GM12878 (cell line): ENCODE data around the gene SELE. TPM values are rescaled to one million over a fixed set of nuclear protein-coding genes. Genes with fewer than 3 reads are reported as not detected.

Experiments used
- ATAC-seq: fragments of 200-7000 bp; cut with Tn5 transposase; 3 replicates; pipeline ENCODE4 v1.9.1; 2020; ENCODE audit warnings: mild to moderate bottlenecking, moderate library complexity
- BruUV-seq: library from RNA; stranded (reverse); fragments of 400-500 nt; replicated peaks from 2 replicates; lab custom pipeline; 2021; lab: Mats Ljungman, UMichigan
- CTCF ChIA-PET: fragments of 300-600 bp; sonication (Branson Sonifier 250); formaldehyde crosslinking; extraction: SDS; loops from one replicate; lab custom pipeline; 2021; ENCODE audit warnings: inconsistent platforms; lab: Yijun Ruan, JAX
- POLR2A ChIA-PET: fragments of 350-600 bp; formaldehyde crosslinking; extraction: SDS; loops from one replicate; lab custom pipeline; 2021; ENCODE audit warnings: inconsistent platforms; lab: Charles Lee
- RAD21 ChIA-PET: fragments of 300-600 bp; sonication (Branson Sonifier 250); formaldehyde crosslinking; loops from one replicate; lab custom pipeline; 2023; ENCODE audit warnings: antibody characterized with exemption; ENCODE audit not compliant: unreplicated experiment; lab: Charles Lee
- SMC1A ChIA-PET: fragments of 300-600 bp; sonication (Branson Sonifier 250); formaldehyde crosslinking; loops from one replicate; lab custom pipeline; 2023; ENCODE audit not compliant: unreplicated experiment, uncharacterized antibody; lab: Charles Lee
- DNase-seq: peaks from one replicate; pipeline ENCODE4 v3.0.0-alpha.2; 2011; ENCODE audit warnings: low read depth, low spot score
- FAIRE-seq: peaks from 3 replicates; lab custom pipeline; 2011; peaks lifted over from hg19 to GRCh38; lab: Jason Lieb, UNC
- H2AFZ ChIP-seq: 2 replicates; pipeline ENCODE4 v1.6.0; 2011; ENCODE audit warnings: low read depth, low read length, control low read depth; ENCODE audit not compliant: control insufficient read depth
- H3K27ac ChIP-seq: 2 replicates; pipeline ENCODE4 v1.5.1; 2011; ENCODE audit warnings: control low read depth; ENCODE audit not compliant: control insufficient read depth, insufficient read depth
- H3K27me3 ChIP-seq, 2 experiments: replicated peaks in 1 of 2; 2 replicates each; pipeline versions ENCODE4 v1.6.0 to v1.6.1; 2011; ENCODE audit warnings: low read length in 1 of 2; ENCODE audit not compliant: control insufficient read depth in 2 of 2, insufficient read depth in 2 of 2
- H3K36me3 ChIP-seq, 2 experiments: 2 replicates each; pipeline ENCODE4 v1.5.1; 2011; ENCODE audit warnings: low read length in 1 of 2; ENCODE audit not compliant: control insufficient read depth in 2 of 2, insufficient read depth in 2 of 2
- H3K4me1 ChIP-seq: 2 replicates; pipeline ENCODE4 v1.6.1; 2011; ENCODE audit warnings: mild to moderate bottlenecking, low read length, moderate library complexity, mixed read lengths; ENCODE audit not compliant: control insufficient read depth, insufficient read depth
- H3K4me2 ChIP-seq: 2 replicates; pipeline ENCODE4 v1.6.0; 2011; ENCODE audit warnings: control low read depth; ENCODE audit not compliant: control insufficient read depth, insufficient read depth
- H3K4me3 ChIP-seq: fragments of 200-600 bp; sonication (generic); 2 replicates; pipeline ENCODE4 v1.5.1; 2016
- H3K79me2 ChIP-seq: 2 replicates; pipeline ENCODE4 v1.6.0; 2011; ENCODE audit warnings: low read length; ENCODE audit not compliant: control insufficient read depth, insufficient read depth
- H3K9ac ChIP-seq: 2 replicates; pipeline ENCODE4 v1.8.0; 2011; ENCODE audit warnings: low read length, control low read depth, mixed read lengths; ENCODE audit not compliant: control insufficient read depth, insufficient read depth
- H3K9me3 ChIP-seq: replicated peaks from 3 replicates; pipeline ENCODE4 v1.5.1; 2011; ENCODE audit warnings: mild to moderate bottlenecking, low read length; ENCODE audit not compliant: control insufficient read depth, insufficient read depth
- H4K20me1 ChIP-seq: 2 replicates; pipeline ENCODE4 v1.6.0; 2011; ENCODE audit not compliant: control insufficient read depth, insufficient read depth
- BCLAF1 ChIP-seq: fragments of 450-650 bp; IDR thresholded peaks from 2 replicates; pipeline ENCODE4 v1.6.1; 2017; ENCODE audit warnings: antibody characterized with exemption, mild to moderate bottlenecking, moderate library complexity
- CHD4 ChIP-seq: fragments of 200-600 bp; sonication (generic); IDR thresholded peaks from 2 replicates; pipeline ENCODE4 v1.6.1; 2016; ENCODE audit warnings: mild to moderate bottlenecking
- CREB1 ChIP-seq: IDR thresholded peaks from 2 replicates; pipeline ENCODE4 v1.6.1; 2012; ENCODE audit warnings: low read depth, mild to moderate bottlenecking, inconsistent platforms
- CREM ChIP-seq: IDR thresholded peaks from 2 replicates; pipeline ENCODE4 v1.6.1; 2014; ENCODE audit warnings: antibody characterized with exemption, low read depth
- JUNB ChIP-seq: IDR thresholded peaks from 2 replicates; pipeline ENCODE4 v1.6.1; 2016; ENCODE audit warnings: antibody characterized with exemption, mild to moderate bottlenecking
- SIN3A ChIP-seq: IDR thresholded peaks from 2 replicates; pipeline ENCODE4 v1.6.1; 2012; ENCODE audit warnings: low read depth, low read length, improper control_type of control experiment
- USF2 ChIP-seq: IDR thresholded peaks from 2 replicates; pipeline ENCODE4 v1.6.1; 2011; ENCODE audit warnings: low read depth, low read length, improper control_type of control experiment, borderline replicate concordance
- WRNIP1 ChIP-seq: IDR thresholded peaks from 2 replicates; pipeline ENCODE4 v1.6.1; 2011; ENCODE audit warnings: low read depth, low read length, improper control_type of control experiment, borderline replicate concordance
- ZBED1 ChIP-seq: IDR thresholded peaks from 2 replicates; pipeline ENCODE4 v1.6.1; 2016; ENCODE audit warnings: borderline replicate concordance
- WGBS: methylation state at CpG from one replicate; pipeline ENCODE4 v1.1.6; 2016; ENCODE audit warnings: low lambda C conversion rate; ENCODE audit not compliant: insufficient replicate concordance, insufficient coverage; ENCODE audit errors: missing lambda C conversion rate; 5-methylcytosine and 5-hydroxymethylcytosine counted together
- in situ Hi-C: fragments of 300-500 bp; cut with MboI; formaldehyde crosslinking; loops from 9 replicates; pipeline ENCODE4 v1.14.3; 2018; ENCODE audit warnings: mixed read lengths
- intact Hi-C: fragments of 100-400 bp; cut with micrococcal nuclease; formaldehyde crosslinking; loops from one replicate; pipeline ENCODE4 v1.14.2; 2022; ENCODE audit not compliant: unreplicated experiment
- polyA plus RNA-seq, 11 experiments: library from polyadenylated mRNA; depleted of rRNA in 4 of 11; unstranded in 6 of 11; stranded (reverse) in 5 of 11; fragments of >200 nt; fragmentation: Nextera tagmentation in 4 of 11; fragmentation: Illumina TruSeq in 1 of 11; extraction: Ambion mirVana in 4 of 11; extraction: Trizol in 1 of 11; gene quantifications; 1 replicate in 1 of 11; 2 replicates in 10 of 11; pipeline versions ENCODE4 v1.2.1 to v1.2.3, GENCODE V29; 2011 to 2016; ENCODE audit warnings: inconsistent platforms in 2 of 11, missing spikeins in 2 of 11, low read depth in 1 of 11
- total RNA-seq, 4 experiments: library from RNA; depleted of rRNA in 3 of 4; stranded (reverse); fragments of >200 nt in 3 of 4; fragmentation: Illumina TruSeq in 1 of 4; extraction: Trizol in 1 of 4; gene quantifications; 2 replicates each; pipeline versions ENCODE4 v1.2.1 to v1.2.3, GENCODE V29; 2013 to 2021
- TF ChIP-seq, protein P1 (sequence below): fragments of 450-650 bp; IDR thresholded peaks from 2 replicates; pipeline ENCODE4 v1.6.1; 2017; ENCODE audit warnings: borderline replicate concordance

SELE gene
- total and polyA plus RNA-seq, 10 of the 15 experiments (the other 5 are each of a cell fraction or from before 2014, with no cell fraction given), result not detected

- Histone ChIP-seq H3K9ac (no peak overlapping the region), H3K27ac (no peak overlapping the region), H2AFZ (no peak overlapping the region), H3K36me3 (no peaks in the 10 kb centered on the region), H3K4me2 (no peak overlapping the region), H4K20me1 (no peaks in the 10 kb centered on the region), H3K4me3 (no peak overlapping the region), H3K4me1 (no peaks in the 10 kb centered on the region), H3K27me3 (peaks cover 0 to 1% of the 10 kb centered on the region in 2 experiments; a peak in 2 of 4 replicates), H3K9me3 (no peaks in the 10 kb centered on the region), H3K79me2 (no peaks in the 10 kb centered on the region)
- ChIA-PET RAD21 (no interaction called here), SMC1A (interaction anchor here (1.0 kb wide), 2 partner anchors 47 to 164 kb away, joined by 3 read pairs; no protein-coding TSS in a partner anchor), CTCF (interaction anchor here (0.8 kb wide), 1 partner anchor 15 kb away, joined by 3 read pairs; no protein-coding TSS in a partner anchor), POLR2A (no interaction called here)
- DNase-seq (no peak), ATAC-seq (no peak), FAIRE-seq (no peak)
- in situ Hi-C loops (no loop called here), intact Hi-C loops (no loop called here)
- no peak for TF ChIP-seq USF2
- whole genome bisulfite sequencing, result 58% methylated on average over 6 of the region's 6 CpGs
- no TSS peak for BruUV-seq
These were observed 6.6 kb downstream of the SELE start for GRCh38 chr1:169727307-169727706.

- 57% methylated on average over 3 of the region's 3 CpGs for WGBS
- ChIA-PET SMC1A (interaction anchor here (1.0 to 2.7 kb wide), 3 partner anchors 15 to 164 kb away, joined by 3 to 6 read pairs (median 3); no protein-coding TSS in a partner anchor), POLR2A (no interaction called here), RAD21 (no interaction called here), CTCF (interaction anchor here (0.8 kb wide), 1 partner anchor 15 kb away, joined by 3 read pairs; no protein-coding TSS in a partner anchor)
- H3K9me3 ChIP-seq, result no peaks in the 10 kb centered on the region
- DNase-seq (no peak), FAIRE-seq (no peak), ATAC-seq (no peak)
- H3K4me3 ChIP-seq, result no peak overlapping the region
- no peak overlapping the region for H3K9ac ChIP-seq
- intact Hi-C loops, result no loop called here
- H3K36me3 ChIP-seq, result no peaks in the 10 kb centered on the region
- H2AFZ ChIP-seq, result no peak overlapping the region
- H3K79me2 ChIP-seq, result no peaks in the 10 kb centered on the region
- peaks cover 0 to 1% of the 10 kb centered on the region in 2 experiments; a peak in 2 of 4 replicates for H3K27me3 ChIP-seq
- H4K20me1 ChIP-seq, result no peaks in the 10 kb centered on the region
- no peaks in the 10 kb centered on the region for H3K4me1 ChIP-seq
- no peak overlapping the region for H3K27ac ChIP-seq
- H3K4me2 ChIP-seq, result no peak overlapping the region
- in situ Hi-C loops, result no loop called here
- no TSS peak for BruUV-seq
- TF ChIP-seq CHD4, result no peak
- no peak for TF ChIP-seq WRNIP1
- TF ChIP-seq CREM, result no peak
- TF ChIP-seq, protein P1, sequence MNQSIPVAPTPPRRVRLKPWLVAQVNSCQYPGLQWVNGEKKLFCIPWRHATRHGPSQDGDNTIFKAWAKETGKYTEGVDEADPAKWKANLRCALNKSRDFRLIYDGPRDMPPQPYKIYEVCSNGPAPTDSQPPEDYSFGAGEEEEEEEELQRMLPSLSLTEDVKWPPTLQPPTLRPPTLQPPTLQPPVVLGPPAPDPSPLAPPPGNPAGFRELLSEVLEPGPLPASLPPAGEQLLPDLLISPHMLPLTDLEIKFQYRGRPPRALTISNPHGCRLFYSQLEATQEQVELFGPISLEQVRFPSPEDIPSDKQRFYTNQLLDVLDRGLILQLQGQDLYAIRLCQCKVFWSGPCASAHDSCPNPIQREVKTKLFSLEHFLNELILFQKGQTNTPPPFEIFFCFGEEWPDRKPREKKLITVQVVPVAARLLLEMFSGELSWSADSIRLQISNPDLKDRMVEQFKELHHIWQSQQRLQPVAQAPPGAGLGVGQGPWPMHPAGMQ, result no peak
- TF ChIP-seq JUNB, result no peak
- TF ChIP-seq CREB1, result no peak
- no peak for TF ChIP-seq ZBED1
- TF ChIP-seq BCLAF1, result no peak
- no peak for TF ChIP-seq SIN3A
These were observed 7.0 kb downstream of the SELE start for GRCh38 chr1:169726851-169727250.
